K562 (cell line): ENCODE results near the gene NPAS3. TPM values are rescaled to one million over a fixed set of nuclear protein-coding genes. Genes with fewer than 3 reads are reported as not detected.

Source experiments
- ATAC-seq: fragments of 200-7000 bp; cut with Tn5 transposase; 3 replicates; pipeline ENCODE4 v1.9.1; 2020; ENCODE audit warnings: moderate library complexity
- BruUV-seq: library from RNA; stranded (reverse); fragments of 400-500 nt; replicated peaks from 2 replicates; lab custom pipeline; 2021; lab: Mats Ljungman, UMichigan
- CTCF ChIA-PET: fragments of 300-600 bp; formaldehyde crosslinking; extraction: SDS; loops from one replicate; lab custom pipeline; 2021; ENCODE audit warnings: low intra/inter-chr PET ratio; lab: Yijun Ruan, JAX
- POLR2A ChIA-PET: fragments of 300-600, 350-650 bp; sonication (Branson Sonifier 250); formaldehyde crosslinking; extraction: SDS; loops from one replicate; lab custom pipeline; 2021; ENCODE audit warnings: antibody characterized with exemption, inconsistent platforms; lab: Yijun Ruan, JAX
- DNase-seq, 4 experiments: peaks; one replicate each; pipeline versions ENCODE4 v3.0.0 to v3.0.0-alpha.2; 2011 to 2018; ENCODE audit warnings: low spot score in 3 of 4, mixed read lengths in 3 of 4; ENCODE audit errors: extremely low read depth in 1 of 4
- FAIRE-seq: peaks from 2 replicates; lab custom pipeline; 2011; peaks lifted over from hg19 to GRCh38; lab: Jason Lieb, UNC
- H2AFZ ChIP-seq: 2 replicates; pipeline ENCODE4 v1.6.0; 2011; ENCODE audit warnings: low read depth, low read length, control low read depth, inconsistent platforms
- H3K27ac ChIP-seq: fragments of 200-600 bp; 3 replicates; pipeline ENCODE4 v1.8.0; 2011; ENCODE audit warnings: low read depth, mild to moderate bottlenecking, control low read depth, inconsistent platforms, low read length, moderate library complexity, mixed read lengths; ENCODE audit errors: extremely low read depth
- H3K27me3 ChIP-seq, 2 experiments: fragments of 300-600 bp in 1 of 2; 2 replicates in 1 of 2; 3 replicates in 1 of 2; pipeline versions ENCODE4 v1.6.0 to v1.8.0; 2011; ENCODE audit warnings: inconsistent platforms in 2 of 2, low read length in 2 of 2, mild to moderate bottlenecking in 1 of 2, mixed read lengths in 1 of 2, moderate library complexity in 1 of 2; ENCODE audit not compliant: control insufficient read depth in 2 of 2, insufficient read depth in 2 of 2
- H3K36me3 ChIP-seq: fragments of 300-600 bp; 3 replicates; pipeline ENCODE4 v1.8.0; 2011; ENCODE audit warnings: mild to moderate bottlenecking, low read length, inconsistent platforms; ENCODE audit not compliant: control insufficient read depth, insufficient read depth
- H3K4me1 ChIP-seq, 2 experiments: fragments of 200-600 bp in 1 of 2; replicated peaks in 1 of 2; 2 replicates in 1 of 2; 3 replicates in 1 of 2; pipeline versions ENCODE4 v1.5.1 to v1.8.0; 2011; ENCODE audit warnings: inconsistent platforms in 2 of 2, low read length in 2 of 2, mild to moderate bottlenecking in 1 of 2, mixed read lengths in 1 of 2, moderate library complexity in 1 of 2; ENCODE audit not compliant: control insufficient read depth in 2 of 2, insufficient read depth in 2 of 2
- H3K4me2 ChIP-seq: 2 replicates; pipeline ENCODE4 v1.6.1; 2011; ENCODE audit warnings: low read length, control low read depth, inconsistent platforms, mixed read lengths; ENCODE audit not compliant: insufficient read depth
- H3K4me3 ChIP-seq: fragments of 200-600 bp; sonication (generic), shearing (Covaris generic); 2 replicates; pipeline ENCODE4 v1.5.1; 2016; ENCODE audit warnings: control low read depth, inconsistent platforms
- H3K79me2 ChIP-seq: fragments of 200-600 bp; 3 replicates; pipeline ENCODE4 v1.8.0; 2011; ENCODE audit warnings: low read length, inconsistent platforms; ENCODE audit not compliant: control insufficient read depth, insufficient read depth
- H3K9ac ChIP-seq, 2 experiments: 2 replicates each; pipeline versions ENCODE4 v1.6.0 to v1.6.1; 2011; ENCODE audit warnings: low read depth in 2 of 2, low read length in 2 of 2, control low read depth in 1 of 2, inconsistent platforms in 1 of 2, mild to moderate bottlenecking in 1 of 2, mixed read lengths in 1 of 2; ENCODE audit not compliant: insufficient read depth in 1 of 2
- H3K9me1 ChIP-seq: one replicate; pipeline ENCODE4 v1.6.0; 2011; ENCODE audit warnings: inconsistent platforms, mild to moderate bottlenecking, low read length, moderate library complexity; ENCODE audit not compliant: control insufficient read depth, insufficient read depth
- H3K9me3 ChIP-seq: replicated peaks from 2 replicates; pipeline ENCODE4 v1.5.1; 2011; ENCODE audit warnings: low read depth, low read length, inconsistent platforms; ENCODE audit not compliant: control insufficient read depth, insufficient read depth
- H4K20me1 ChIP-seq: replicated peaks from 2 replicates; pipeline ENCODE4 v1.6.1; 2011; ENCODE audit warnings: low read length, inconsistent platforms, mixed read lengths; ENCODE audit not compliant: control insufficient read depth, insufficient read depth
- ATF1 ChIP-seq, 2 experiments: fragments of 450-650 bp in 1 of 2; IDR thresholded peaks; 2 replicates each; pipeline ENCODE4 v1.6.1; 2016; ENCODE audit warnings: missing compliant biosample characterization in 1 of 2, missing genetic modification characterization in 1 of 2
- CBFB ChIP-seq: sonication (generic); formaldehyde crosslinking; IDR thresholded peaks from 2 replicates; pipeline ENCODE4 v1.4.0; 2020; ENCODE audit warnings: mild to moderate bottlenecking, missing genetic modification reagents
- CC2D1A ChIP-seq: fragments of 450-650 bp; IDR thresholded peaks from 2 replicates; pipeline ENCODE4 v1.6.1; 2017; ENCODE audit warnings: mild to moderate bottlenecking
- CREB3L1 ChIP-seq: fragments of 450-650 bp; IDR thresholded peaks from 2 replicates; pipeline ENCODE4 v1.6.1; 2014; ENCODE audit warnings: low read depth, mild to moderate bottlenecking, moderate library complexity, borderline replicate concordance
- EHMT2 ChIP-seq: fragments of 450-650 bp; IDR thresholded peaks from 2 replicates; pipeline ENCODE4 v1.6.1; 2018; ENCODE audit warnings: antibody characterized with exemption
- EP300 ChIP-seq: IDR thresholded peaks from 2 replicates; pipeline ENCODE4 v1.6.1; 2012; ENCODE audit warnings: low read length, improper control_type of control experiment
- FOXK2 ChIP-seq, 2 experiments: fragments of 450-650 bp; IDR thresholded peaks in 1 of 2; conservative IDR thresholded peaks in 1 of 2; 2 replicates each; pipeline ENCODE4 v1.6.1; 2016; ENCODE audit warnings: low read depth in 2 of 2, mild to moderate bottlenecking in 1 of 2
- GATA2 ChIP-seq: sonication (generic); formaldehyde crosslinking; IDR thresholded peaks from 2 replicates; pipeline ENCODE4 v1.4.0; 2020; ENCODE audit warnings: mild to moderate bottlenecking, missing genetic modification reagents
- HNRNPH1 ChIP-seq: fragments of 200-400 bp; formaldehyde crosslinking; optimal IDR thresholded peaks from 2 replicates; pipeline ENCODE3; 2017; ENCODE audit warnings: low read depth, mild to moderate bottlenecking, low read length, moderate library complexity
- KAT8 ChIP-seq: fragments of 450-650 bp; IDR thresholded peaks from 2 replicates; pipeline ENCODE4 v1.6.1; 2016; ENCODE audit warnings: low read depth, mild to moderate bottlenecking
- KDM4B ChIP-seq, 2 experiments: fragments of 450-650 bp in 1 of 2; sonication (generic) in 1 of 2; IDR thresholded peaks; 2 replicates each; pipeline ENCODE4 v1.6.1; 2016 to 2017; ENCODE audit warnings: borderline replicate concordance in 2 of 2, antibody characterized with exemption in 1 of 2, low read depth in 1 of 2, mild to moderate bottlenecking in 1 of 2
- MNT ChIP-seq, 2 experiments: fragments of 450-650 bp; conservative IDR thresholded peaks; 2 replicates each; pipeline ENCODE4 v1.6.1; 2017; ENCODE audit warnings: mild to moderate bottlenecking in 2 of 2, moderate library complexity in 2 of 2
- NR2C1 ChIP-seq, 2 experiments: fragments of 450-650 bp; IDR thresholded peaks; 2 replicates each; pipeline ENCODE4 v1.6.1; 2017; ENCODE audit warnings: mild to moderate bottlenecking in 2 of 2, antibody characterized with exemption in 1 of 2, inconsistent platforms in 1 of 2, missing compliant biosample characterization in 1 of 2, missing genetic modification characterization in 1 of 2
- TEAD1 ChIP-seq, 2 experiments: fragments of 450-650 bp in 1 of 2; sonication (generic) in 1 of 2; formaldehyde crosslinking; IDR thresholded peaks; 2 replicates each; pipeline versions ENCODE4 v1.4.0 to v1.8.0; 2020 to 2022; ENCODE audit warnings: mild to moderate bottlenecking in 2 of 2, missing genetic modification reagents in 1 of 2
- ZNF280A ChIP-seq: fragments of 450-650 bp; IDR thresholded peaks from 2 replicates; pipeline ENCODE4 v1.6.1; 2018; ENCODE audit warnings: mild to moderate bottlenecking, low read depth; ENCODE audit not compliant: partially characterized antibody
- WGBS: fragments of 100-300 bp; shearing (Covaris generic); methylation state at CpG from one replicate; pipeline ENCODE4 v1.1.6; 2016; ENCODE audit warnings: low coverage, mixed read lengths; ENCODE audit not compliant: insufficient coverage; ENCODE audit errors: missing lambda C conversion rate; 5-methylcytosine and 5-hydroxymethylcytosine counted together
- in situ Hi-C: fragments of 300-500 bp; cut with MboI; formaldehyde crosslinking; loops from 4 replicates; pipeline ENCODE4 v1.15.0; 2018; ENCODE audit warnings: inconsistent platforms, mixed read lengths
- intact Hi-C: fragments of 100-400 bp; cut with micrococcal nuclease; formaldehyde crosslinking; loops from 2 replicates; pipeline ENCODE4 v1.14.2; 2022
- polyA plus RNA-seq, 8 experiments: library from polyadenylated mRNA; depleted of rRNA in 4 of 8; stranded (reverse) in 5 of 8; unstranded in 3 of 8; fragments of >200 nt; fragmentation: Nextera tagmentation in 2 of 8; fragmentation: Illumina TruSeq in 1 of 8; extraction: Ambion mirVana in 2 of 8; extraction: Trizol in 1 of 8; gene quantifications; 2 replicates each; pipeline versions ENCODE4 v1.2.1 to v1.2.3, GENCODE V29; 2011 to 2014; ENCODE audit warnings: inconsistent platforms in 1 of 8, missing spikeins in 1 of 8
- total RNA-seq, 7 experiments: library from RNA; depleted of rRNA in 6 of 7; stranded (reverse); fragments of >200 nt in 6 of 7; fragmentation: Illumina TruSeq in 2 of 7; extraction: Trizol in 2 of 7; gene quantifications; 2 replicates each; pipeline versions ENCODE4 v1.2.1 to v1.2.3, GENCODE V29; 2011 to 2021; ENCODE audit warnings: low replicate concordance in 1 of 7

The NPAS3 gene
- total and polyA plus RNA-seq, 9 of the 15 experiments (the other 6 are each of a cell fraction or from before 2014, with no cell fraction given), result 0.04 TPM; not detected in 8

- TF ChIP-seq MNT (conservative IDR thresholded peaks at IDR 0.05) (no peak), CREB3L1 (no peak)
Measured at GRCh38 chr14:33563191-33563900, 624.7 kb downstream of the NPAS3 start (continued).

- Histone ChIP-seq H3K36me3 (no peaks in the 10 kb centered on the region), H3K4me2 (no peak overlapping the region), H4K20me1 (no peaks in the 10 kb centered on the region), H3K9me3 (no peaks in the 10 kb centered on the region), H3K4me3 (no peak overlapping the region), H3K4me1 (peaks cover 0 to 16% of the 10 kb centered on the region in 2 experiments; a peak in 2 of 5 replicates), H3K27ac (no peak overlapping the region), H2AFZ (no peak overlapping the region), H3K27me3 (no peaks in the 10 kb centered on the region), H3K9me1 (no peaks in the 10 kb centered on the region), H3K79me2 (no peaks in the 10 kb centered on the region), H3K9ac (no peak overlapping the region)
- DNase-seq (no peak), ATAC-seq (no peak), FAIRE-seq (no peak)
- ChIA-PET CTCF (no interaction called here), POLR2A (interaction anchor here (0.6 to 2.1 kb wide), 2 partner anchors 9 to 11 kb away, joined by 5 to 6 read pairs; no protein-coding TSS in a partner anchor)
- 20% methylated on average over 1 of the region's 1 CpG for WGBS
- no TSS peak for BruUV-seq
- no peak for TF ChIP-seq KDM4B (IDR thresholded peaks at IDR 0.05; ENCODE audit: borderline replicate concordance in 2 of 2, low read depth in 1 of 2)
- no peak for TF ChIP-seq HNRNPH1
- TF ChIP-seq EHMT2, result no peak
- no peak for TF ChIP-seq GATA2 (CRISPR knock-in tag)
- TF ChIP-seq FOXK2 (conservative IDR thresholded peaks at IDR 0.05 in 1 of 2, IDR thresholded peaks at IDR 0.05 in 1 of 2; ENCODE audit: low read depth in 2 of 2), result no peak
- TF ChIP-seq CC2D1A, result no peak
- TF ChIP-seq TEAD1 (CRISPR knock-in tag; IDR thresholded peaks at IDR 0.05), result no peak
- no peak for TF ChIP-seq ATF1 (CRISPR knock-in tag; IDR thresholded peaks at IDR 0.05)
- no peak for TF ChIP-seq ATF1 (tag; IDR thresholded peaks at IDR 0.05)
- TF ChIP-seq NR2C1 (IDR thresholded peaks at IDR 0.05), result no peak
- no peak for TF ChIP-seq NR2C1 (tag; IDR thresholded peaks at IDR 0.05)
- TF ChIP-seq ZNF280A, result no peak
- no peak for TF ChIP-seq EP300
- TF ChIP-seq KAT8, result no peak
- TF ChIP-seq CBFB (CRISPR knock-in tag), result no peak
- in situ Hi-C loops (no loop called here), intact Hi-C loops (no loop called here)
Measured at GRCh38 chr14:33563901-33564197, 625.2 kb downstream of the NPAS3 start.
